HS-27A (cell line): ENCODE results near the gene GOLGA3.
"Not testable (repeated sequence)": the region's sequence is repeated elsewhere in the genome, so short reads cannot be mapped to it uniquely, and the experiment has no call there.

Experiments used
- DNase-seq: peaks from one replicate; pipeline ENCODE4 v3.0.0-alpha.2; 2012; ENCODE audit warnings: low read depth, missing footprints

GOLGA3 gene

DNA sequence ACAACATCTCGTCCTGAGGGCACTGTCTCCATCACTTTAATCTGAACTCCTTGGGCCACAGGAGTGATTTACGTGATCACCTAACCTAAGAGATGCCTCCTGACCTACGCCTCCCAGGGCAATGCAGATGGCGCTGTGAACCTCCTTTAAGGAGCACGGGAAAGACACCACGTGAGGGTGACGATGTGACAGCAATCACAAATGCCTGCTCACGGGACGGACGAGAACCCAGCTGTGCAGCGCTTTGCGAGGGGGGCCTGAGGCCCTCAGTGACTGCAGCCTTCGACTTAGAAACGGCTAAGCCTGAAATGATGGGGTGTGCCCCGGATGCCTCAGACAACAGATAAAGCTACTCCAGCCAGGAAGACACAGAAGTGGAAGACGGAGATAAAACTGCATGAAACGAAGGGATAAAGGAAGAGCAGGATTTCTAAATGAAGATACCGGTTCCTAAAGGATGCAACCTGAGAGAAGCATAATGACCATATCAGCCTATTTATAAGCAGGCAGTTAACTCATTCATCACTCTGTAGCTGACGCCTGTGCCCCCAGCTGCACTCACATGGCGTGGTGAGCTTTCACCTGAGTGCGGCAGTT is 13.9 kb upstream of the GOLGA3 start:
- DNase-seq: no peak

DNA sequence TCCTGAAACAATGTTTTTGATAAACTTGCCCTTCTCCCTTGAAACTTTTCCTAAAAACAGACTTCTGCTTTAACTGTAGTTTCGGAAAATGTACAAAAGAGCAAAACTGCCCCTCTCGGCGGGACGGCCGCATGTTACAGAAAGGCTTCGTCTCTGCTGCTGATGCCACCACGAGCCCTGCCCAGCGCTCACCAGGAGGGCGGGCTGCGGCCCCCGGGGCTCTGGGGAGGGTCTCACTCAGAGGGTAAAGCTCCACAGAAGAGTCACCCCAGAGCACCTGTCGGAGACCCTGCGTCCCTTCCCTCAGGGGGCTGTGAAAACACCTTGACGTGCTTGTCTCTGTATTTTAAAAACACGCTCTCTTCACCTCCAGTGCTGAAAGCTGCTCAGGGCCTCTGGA is 12.5 kb upstream of the GOLGA3 start:
- no peak for DNase-seq

DNA sequence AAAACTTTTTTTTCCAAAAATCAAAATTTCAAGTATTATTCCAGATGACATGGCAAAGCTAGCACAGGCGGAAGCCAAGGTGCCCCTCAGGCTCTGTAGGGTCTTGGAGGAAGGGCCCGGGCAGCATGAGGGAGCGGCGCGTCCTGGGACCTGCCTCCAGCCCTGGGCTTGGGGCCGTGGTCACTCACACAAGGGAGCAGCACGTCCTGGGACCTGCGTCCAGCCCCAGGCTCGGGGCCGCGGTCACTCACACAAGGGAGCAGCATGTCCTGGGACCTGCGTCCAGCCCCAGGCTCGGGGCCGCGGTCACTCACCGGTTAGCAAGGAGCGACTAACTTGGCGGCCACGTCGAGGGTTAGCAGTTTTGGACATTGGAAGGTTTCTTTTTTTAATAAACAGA is 11.9 kb upstream of the GOLGA3 start:
- DNase-seq: no peak

- DNase-seq: no peak
Measured at GRCh38 chr12:132839558-132840235, 11.0 kb upstream of the GOLGA3 start.

DNA sequence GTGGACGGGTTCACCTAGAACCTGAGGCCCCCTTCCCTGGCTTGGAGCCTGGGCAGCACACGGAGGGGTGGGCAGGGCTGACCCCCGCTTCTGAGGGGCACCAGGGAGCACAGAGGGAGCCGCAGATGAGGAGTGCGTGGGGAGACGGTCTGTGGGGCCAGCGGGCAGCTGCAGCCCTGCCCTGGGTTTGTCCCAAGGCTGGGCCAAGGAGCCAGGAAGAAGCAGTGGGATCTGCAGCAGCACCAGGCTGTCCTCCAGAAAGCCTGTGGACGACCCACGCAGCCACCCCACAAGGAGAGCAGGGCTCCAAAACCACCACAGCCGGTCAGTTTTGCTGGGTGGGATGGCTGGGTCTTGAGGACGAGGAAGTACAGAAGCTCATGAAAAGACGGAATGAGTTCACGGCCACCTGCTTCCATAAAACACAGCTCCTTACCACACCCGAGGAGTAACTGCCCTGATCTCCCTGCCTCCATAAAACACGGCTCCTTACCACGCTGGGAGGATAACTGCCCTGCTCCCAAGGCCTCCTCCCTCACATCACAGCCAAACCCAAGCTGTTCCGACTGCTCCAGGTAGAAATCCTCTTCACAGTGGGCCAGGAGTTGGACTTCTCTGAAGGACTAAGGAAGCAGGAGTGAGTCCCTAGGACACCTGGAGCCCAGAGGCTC is 9.9 kb upstream of the GOLGA3 start:
- no peak for DNase-seq

GRCh38 chr12:132837693-132838409 is 9.2 kb upstream of the GOLGA3 start:
- no peak for DNase-seq

DNA sequence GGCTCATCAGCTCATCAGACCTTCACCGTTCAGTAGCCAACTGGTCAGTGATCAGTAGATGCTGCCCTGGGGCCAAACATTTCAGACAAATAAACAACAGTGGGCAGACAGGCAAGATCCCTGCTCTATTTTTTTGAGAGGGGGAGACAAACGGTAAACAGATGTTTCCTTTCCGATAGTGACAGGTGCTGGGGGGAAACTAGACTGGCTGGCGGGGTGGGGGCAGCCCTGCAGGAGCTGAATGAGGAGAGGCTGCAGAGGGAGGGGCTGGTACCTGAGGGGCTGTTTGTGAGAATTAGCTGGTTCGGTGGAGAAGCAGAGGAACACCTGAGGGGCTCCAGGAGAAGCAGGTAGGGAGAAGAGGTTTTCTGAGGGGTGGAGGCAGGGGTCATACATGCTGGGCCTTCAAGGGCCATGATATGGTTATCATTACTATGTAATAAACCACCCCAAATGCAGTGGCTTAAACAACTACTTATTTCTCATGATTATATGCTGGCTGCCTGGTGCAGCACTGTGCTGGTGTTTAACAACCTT is 8.2 kb upstream of the GOLGA3 start:
- no peak for DNase-seq

- not testable (repeated sequence) for DNase-seq
Measured at GRCh38 chr12:132836230-132836629, 7.6 kb upstream of the GOLGA3 start.

- DNase-seq: no peak
Measured at GRCh38 chr12:132835076-132836025, 6.7 kb upstream of the GOLGA3 start.

DNA sequence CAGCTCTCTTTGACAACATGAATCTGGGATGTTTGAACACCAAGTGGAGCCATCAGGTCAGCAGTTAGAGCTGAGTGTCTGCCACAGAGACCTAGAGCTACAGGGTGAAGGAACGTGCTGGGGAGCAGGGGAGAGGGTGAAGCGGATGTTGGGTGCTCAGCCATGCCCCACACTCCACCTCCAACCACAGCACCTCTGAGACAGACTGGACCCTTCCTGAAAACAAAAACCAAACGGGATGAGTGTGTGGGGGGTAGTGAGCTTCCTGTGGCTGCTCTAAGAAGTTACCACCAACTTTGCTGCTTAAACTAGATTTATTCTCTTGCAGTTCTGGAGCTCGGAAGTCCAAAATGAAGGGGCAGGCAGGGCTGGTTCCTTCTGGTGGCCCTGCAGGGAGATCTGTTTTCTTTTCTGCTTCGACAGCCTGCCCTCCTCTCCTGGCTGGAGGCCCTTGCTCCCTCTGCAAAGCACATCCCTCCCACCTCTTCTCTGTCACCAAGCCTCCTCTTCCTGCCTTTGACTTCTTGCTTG is 5.6 kb upstream of the GOLGA3 start:
- no peak for DNase-seq

DNA sequence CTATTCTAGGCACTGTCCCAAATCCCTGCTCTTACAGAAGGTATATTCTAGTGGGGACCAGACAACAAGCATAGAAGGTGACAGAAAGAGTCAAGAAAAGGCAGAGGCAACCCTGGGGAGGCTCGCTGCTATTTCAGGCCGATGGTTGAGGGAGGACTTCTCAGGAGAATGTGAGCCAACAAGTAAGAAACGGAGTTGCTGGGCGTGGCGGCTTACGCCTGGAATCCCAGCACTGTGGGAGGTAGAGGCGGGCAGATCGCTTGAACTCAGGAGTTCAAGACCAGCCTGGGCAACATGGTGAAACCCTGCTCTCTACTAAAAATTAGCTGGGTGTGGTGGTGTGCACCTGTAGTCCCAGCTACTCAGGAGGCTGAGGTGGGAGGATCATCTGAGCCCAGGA is 4.7 kb upstream of the GOLGA3 start:
- no peak for DNase-seq

DNA sequence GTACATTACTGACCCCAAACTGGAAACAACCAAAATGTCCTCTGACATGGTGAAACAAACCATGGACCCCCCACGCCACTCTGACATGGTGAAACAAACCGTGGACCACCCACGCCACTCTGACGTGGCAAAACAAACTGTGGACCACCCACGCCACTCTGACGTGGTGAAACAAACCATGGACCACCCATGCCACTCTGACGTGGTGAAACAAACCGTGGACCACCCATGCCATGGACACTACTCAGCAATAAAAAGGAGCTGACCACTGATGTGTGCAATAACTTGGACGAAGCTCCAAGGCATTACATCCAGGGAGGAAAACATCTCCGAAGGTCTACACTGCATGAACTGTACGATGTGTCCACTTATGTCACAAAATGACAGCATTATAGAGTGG is 3.1 kb upstream of the GOLGA3 start:
- no peak for DNase-seq

- DNase-seq: no peak
Measured at GRCh38 chr12:132827763-132828703, 636 bp downstream of the GOLGA3 start.

GRCh38 chr12:132825861-132826260 is 2.8 kb downstream of the GOLGA3 start:
- no peak for DNase-seq

- DNase-seq: no peak
Measured at GRCh38 chr12:132825089-132825488, 3.6 kb downstream of the GOLGA3 start.

DNA sequence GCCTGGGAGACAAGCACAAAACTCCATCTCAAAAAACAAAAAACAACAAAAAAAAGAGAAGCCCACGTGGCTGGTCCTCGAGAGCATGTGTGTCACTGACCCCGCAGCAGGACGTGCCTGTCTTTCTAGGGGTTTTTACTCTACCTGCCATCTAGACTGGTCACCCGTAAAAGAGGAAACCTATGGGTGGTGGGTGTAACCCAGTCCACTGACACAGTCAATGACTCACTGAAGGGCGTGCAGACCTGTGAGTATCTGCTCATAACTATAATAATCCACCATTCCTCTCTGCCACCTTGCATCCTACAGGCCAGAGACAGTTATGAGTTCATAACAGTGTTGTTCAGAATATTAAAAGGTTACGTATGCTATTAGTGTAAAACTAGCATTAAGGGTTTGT is 4.6 kb downstream of the GOLGA3 start:
- DNase-seq: no peak

- no peak for DNase-seq
Measured at GRCh38 chr12:132818562-132818961, 10.1 kb downstream of the GOLGA3 start.

DNA sequence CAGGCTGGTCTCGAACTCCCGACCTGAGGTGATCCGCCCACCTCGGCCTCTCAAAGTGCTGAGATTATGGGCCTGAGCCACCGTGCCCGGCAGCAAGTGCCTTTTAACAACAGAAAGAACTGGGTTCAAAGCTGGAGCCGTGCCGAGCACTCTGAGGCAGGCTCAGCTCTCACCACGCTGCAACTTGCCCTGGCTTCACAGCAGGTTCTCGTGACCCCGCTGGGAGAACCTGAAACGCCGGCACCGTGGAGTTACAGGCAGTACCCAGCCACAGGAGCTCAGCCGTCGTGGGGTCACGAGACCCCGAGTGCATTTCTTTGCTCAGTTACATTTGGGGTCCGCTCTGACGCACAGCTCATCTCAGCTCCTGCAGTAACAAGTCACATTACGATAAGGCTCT is 14.4 kb downstream of the GOLGA3 start:
- no peak for DNase-seq

DNA sequence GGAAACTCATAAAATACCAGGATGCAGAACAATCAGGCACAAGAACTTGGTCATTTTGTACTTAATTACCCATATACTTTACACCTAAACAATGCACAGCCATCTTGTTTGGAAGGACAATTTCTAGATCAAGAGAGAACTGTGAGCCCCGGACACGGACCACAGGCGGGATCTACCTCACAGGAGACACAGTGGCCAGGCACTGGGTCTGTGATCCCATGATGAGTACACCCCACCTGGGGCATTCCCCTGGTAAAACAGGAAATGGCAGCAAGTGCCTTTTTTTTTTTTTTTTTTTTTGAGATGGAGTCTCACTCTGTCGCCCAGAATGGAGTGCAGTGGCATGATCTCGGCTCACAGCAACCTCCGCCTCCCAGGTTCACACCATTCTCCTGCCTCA is 15.2 kb downstream of the GOLGA3 start:
- no peak for DNase-seq
